GM19239 (cell line): ENCODE results near the gene FADS3.

Experiments used
- DNase-seq: peaks from one replicate; pipeline ENCODE4 v3.0.0; 2011; ENCODE audit warnings: low spot score; ENCODE audit not compliant: insufficient read length
- FAIRE-seq: peaks from 2 replicates; lab custom pipeline; 2011; peaks lifted over from hg19 to GRCh38; lab: Jason Lieb, UNC

FADS3 gene

DNA sequence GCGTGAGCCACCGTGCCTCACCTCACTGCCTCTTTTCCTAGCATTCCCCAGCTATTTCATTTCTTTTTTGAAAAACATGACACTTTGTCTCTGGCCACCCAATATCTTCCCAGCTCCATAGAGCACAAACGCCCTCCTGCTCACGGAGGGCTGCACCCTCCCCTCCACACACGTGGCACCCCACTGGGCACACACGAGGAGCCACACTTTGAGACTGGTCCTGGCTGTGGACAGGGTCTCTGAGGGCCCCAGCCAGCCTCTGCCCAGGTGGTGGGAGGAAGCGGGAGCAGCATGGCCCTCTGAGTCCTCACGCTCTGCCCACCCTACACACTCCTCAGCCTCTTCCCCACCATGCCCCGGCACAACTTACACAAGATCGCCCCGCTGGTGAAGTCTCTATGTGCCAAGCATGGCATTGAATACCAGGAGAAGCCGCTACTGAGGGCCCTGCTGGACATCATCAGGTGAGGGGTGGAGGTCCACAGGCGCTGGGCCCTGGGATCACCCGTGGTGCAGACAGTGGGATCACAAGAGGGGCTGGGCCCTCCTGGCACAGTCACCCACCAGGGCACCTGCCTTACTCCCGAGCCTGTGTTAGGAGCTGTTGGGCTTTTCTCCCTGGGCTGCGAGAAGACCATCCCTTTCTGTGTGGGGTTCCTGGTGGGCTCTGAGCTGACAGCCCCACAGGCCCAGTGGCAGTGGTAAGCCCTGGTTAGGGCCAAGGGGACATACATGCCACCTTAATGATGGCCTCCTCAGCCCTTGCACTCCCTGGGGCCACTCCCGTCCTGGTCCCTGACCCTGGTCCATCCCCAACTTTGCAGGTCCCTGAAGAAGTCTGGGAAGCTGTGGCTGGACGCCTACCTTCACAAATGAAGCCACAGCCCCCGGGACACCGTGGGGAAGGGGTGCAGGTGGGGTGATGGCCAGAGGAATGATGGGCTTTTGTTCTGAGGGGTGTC, 26.2 kb downstream of the FADS3 start:
- FAIRE-seq (no peak), DNase-seq (no peak)

DNA sequence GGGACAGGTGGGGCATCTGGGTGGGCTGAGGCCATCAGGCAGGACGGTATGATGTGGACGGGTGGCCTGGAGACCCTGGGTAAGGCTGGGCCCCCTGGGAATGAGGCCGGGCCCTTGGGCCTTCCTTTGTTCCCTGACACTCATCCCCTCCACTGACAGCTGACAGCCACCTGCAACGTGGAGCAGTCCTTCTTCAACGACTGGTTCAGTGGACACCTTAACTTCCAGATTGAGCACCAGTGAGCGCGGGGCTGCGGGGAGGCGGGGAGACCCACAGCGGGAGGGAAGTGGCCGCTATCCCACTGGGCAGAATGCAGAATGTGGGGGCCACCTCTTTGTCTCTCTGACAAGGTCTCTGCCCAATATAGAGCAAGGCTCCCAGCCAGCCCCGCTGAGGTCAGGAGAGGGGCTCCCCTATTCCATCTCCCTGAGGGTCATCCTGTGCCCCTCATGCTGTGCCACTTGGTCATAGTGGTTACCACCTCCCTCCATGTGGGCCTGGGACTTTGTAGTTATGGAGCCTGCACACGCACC, 27.7 kb downstream of the FADS3 start:
- FAIRE-seq (no peak), DNase-seq (no peak)

DNA sequence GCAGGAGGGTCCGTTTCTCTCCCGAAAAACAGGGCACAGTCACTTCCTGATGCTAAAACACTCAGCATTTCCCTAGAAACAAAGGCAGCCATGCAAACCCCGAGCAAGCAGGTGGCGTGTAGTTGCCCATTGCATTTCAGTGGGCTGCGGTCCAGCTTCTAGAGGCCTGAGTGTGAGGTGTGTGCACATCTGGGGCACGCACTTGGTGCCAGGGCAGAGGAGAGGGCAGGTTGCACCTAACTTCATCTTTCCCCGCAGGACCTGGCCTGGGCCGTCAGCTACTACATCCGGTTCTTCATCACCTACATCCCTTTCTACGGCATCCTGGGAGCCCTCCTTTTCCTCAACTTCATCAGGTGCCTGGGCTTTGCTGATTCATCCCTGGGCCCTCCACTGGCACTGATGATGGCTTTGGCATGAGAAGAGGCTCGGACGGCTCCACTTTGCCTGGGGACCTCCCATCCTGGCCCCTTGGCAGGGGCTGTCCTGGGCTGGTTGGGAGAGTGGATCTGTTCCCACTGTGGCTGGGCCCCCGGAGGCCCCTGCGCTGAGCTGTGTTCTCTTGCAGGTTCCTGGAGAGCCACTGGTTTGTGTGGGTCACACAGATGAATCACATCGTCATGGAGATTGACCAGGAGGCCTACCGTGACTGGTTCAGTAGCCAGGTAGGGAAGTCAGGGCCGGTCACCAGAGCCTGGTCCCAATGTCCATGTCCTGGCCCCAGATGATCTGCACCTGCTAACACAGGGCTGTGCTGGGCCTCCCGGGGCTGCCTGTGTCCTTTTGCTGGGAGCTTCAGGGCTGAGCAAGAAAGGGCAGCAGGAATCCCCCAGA, 28.4 kb downstream of the FADS3 start:
- no peak for FAIRE-seq

DNA sequence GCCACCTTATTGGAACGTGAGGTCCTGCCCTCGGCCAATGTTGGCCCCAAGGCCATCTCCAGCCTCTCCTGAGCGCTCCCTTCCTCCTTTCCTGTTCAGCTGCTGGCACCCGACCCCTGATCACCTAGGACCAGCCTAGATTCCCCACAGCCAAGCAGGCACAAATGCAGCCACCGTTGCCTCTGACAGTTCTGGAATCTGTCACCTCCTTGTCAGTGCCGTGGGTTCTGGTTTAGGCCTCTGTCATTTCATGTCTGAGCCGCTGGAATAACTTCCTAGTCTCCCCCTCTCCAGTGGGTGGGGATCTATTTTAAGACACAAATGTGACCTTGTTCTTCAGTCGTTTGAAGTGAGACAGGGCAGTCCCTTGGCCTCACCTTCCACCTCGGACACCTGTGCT, 29.7 kb downstream of the FADS3 start:
- DNase-seq (no peak), FAIRE-seq (no peak)

More for the DNA sequence above, 28.4 kb downstream of the FADS3 start:
- DNase-seq: no peak

DNA sequence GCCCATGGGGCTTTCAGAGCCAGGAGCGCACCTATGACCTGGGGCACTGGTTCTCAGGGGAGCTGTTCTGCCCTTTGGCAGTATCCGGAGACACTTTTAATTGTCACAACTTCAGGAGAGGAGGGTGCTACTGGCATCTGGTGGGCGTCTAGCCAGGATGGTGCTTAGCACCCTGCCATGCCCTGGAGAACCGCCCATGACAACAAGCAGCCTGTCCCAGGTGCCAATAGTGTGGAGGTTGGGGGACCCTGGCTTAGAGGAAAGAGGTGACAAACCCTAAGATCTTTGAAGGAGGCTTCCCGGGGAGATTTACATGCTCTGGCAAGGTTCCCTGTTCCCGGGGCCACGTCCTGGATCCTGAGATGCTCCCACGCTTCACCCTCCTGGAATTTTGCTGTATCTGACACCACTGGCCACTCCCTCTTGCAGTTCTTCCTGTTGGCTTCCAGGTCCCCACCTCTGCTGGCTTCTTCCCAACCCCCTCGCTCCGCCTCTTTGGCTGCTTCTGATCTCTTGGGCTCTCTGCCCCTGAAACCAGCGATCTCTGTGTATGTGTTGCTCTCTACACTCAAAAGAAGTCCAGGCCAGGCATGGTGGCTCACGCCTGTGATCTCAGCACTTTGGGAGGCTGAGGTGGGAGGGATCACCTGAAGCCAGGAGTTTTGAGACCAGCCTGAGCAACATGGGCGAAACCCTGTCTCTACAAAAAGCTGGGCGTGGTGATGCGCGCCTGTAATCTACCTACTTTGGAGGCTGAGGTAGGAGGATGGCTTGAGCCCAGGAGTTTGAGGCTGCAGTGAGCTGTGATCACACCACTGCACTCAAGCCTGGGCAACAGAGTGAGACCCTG, 31.1 kb downstream of the FADS3 start:
- no peak for DNase-seq
- FAIRE-seq: no peak

DNA sequence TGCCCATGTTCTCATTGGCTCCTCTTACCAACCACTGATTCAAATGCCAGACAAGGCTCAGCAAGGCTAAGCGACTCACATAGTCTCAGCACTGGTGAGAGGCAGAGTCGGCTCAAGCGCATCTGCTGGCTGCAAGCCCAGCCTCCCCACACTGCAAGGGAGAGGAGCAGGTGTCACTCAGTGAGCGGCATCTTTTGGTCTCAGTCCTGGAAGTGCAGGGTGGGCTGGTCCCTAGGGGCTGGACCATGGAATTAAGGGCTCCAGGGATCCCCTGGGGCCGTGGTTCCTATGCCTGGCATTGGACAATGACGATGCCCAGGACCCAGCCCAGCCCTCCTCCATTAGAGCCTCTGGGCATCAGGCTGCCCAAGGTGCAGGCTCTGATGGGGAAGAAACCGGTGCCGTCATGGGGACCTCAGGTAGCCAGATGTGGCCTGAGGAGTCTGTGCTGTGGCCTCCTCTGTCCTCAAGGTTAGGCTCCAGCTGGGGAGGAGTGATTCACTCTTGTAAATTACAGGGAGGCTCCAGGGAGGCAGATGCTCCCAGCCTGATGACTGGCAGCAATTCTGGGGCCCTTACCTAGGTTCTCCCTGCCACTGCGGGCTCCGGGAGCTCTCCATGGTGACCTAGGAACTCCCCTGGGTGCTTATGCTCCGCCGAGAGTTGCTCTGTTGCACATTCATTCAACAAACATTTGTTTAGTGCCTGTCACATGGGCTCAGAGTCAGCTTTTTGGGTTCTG, 35.2 kb downstream of the FADS3 start:
- DNase-seq (no peak), FAIRE-seq (no peak)

DNA sequence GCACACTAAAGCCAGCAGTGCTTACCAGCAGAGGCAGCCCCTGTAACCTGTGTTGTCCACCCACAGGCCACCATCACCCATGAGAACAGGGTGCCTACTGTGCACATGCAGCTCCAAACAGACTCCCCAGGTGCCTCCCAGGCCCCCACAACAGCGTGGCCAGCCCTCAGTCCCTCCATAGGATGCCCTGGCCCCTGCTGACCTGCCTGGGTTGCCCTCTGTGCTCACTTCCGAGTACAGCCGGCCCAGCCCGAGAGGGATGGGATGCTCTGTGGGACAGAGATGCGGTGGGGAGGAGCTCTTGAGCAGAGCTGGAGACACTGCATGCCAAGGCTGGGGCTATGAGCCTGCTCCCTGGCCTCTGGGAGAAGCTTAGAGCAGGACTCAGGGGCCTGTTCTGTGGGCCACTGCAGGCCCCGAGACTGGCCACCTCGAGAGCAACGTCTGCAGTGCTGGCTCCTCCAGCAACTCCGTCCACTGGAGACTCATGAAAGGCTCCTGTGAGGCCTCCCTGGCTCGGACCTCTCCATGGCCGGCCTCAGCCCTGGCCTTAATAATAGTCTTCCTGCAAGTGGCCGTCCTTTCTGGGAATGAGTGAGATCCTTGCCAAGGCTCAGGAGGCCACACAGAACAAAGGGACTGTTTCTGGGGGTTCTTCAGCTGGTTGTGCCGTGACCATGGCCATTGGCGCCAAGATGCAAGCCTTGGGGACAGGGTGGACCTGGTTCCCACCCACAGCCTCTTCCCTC, 36.2 kb downstream of the FADS3 start:
- DNase-seq (no peak), FAIRE-seq (no peak)

DNA sequence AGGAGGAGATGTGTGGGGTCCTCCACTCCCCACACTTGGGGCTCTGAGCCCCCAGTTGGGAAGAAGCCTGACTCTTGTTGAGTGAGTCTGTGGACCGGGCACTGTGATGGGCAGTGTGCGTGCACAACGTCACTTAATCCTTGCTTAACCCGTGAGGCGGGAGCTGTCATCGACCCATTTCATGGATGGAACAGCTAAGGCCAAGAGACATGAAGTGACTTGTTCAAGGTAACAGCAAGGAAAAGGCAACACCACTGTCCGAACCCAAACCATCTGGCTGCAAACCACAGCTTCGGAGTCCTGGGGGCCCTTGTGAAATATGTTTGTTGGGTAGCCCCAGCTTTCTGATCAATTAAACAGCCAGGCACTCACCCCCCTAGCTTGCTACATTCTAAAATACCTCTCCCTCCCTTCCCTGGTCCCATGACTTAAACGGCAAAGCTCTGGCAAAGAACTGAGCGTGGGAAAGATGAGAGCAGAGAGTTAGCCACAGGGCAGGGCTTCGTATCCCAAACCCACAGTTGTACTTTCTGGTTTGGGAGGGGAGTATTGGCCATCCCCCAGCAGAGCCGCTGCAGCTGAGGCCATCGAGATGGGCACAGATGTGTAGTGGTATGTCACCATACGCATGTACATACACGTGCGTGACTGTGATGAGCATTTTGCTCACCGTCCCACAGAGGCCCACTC, 37.0 kb downstream of the FADS3 start:
- no peak for FAIRE-seq

DNA sequence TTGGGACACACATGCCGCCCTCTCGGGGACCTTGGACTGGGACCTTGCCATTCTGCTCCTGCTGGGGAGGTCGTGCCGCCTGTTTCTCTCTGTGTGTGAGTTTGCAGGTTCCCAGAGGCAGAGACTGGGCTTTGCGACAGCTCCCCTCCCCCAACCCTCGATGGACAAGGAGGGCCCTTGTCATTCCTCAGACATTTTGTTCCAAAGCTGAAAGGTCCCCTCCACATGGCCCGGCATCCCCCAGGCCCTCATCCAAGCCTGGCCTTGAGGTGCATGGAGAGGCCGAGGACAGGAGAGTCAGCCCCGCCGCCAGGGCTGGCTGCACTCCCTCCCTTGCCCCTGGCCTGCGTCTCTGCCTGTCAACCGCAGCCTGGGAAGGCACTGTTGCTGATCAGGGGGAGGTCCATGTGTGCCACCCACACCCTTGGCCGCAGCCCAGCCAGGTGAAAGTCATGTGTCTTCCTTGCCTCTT, 37.6 kb downstream of the FADS3 start:
- no peak for FAIRE-seq
- no peak for DNase-seq

More for the DNA sequence above, 37.0 kb downstream of the FADS3 start:
- no peak for DNase-seq

DNA sequence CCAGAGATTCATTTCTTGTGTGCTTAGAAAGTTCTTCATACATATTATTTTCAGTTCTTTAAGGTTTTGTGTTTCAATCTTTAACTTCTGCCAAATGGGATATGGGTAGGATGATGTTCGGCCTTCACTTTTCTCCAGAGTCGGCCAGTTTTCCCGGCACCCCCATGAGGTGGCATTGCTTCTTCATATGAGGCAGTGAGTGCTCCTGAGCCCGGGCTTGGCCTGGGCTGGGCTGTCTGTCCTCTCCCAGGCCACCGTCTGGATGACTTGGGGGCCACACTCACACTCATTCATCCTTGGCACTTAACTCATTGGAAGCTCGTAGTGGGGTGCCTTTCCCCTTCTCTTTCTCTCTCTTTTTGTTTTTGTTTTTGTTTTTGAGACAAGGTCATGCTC, 39.4 kb downstream of the FADS3 start:
- no peak for DNase-seq

DNA sequence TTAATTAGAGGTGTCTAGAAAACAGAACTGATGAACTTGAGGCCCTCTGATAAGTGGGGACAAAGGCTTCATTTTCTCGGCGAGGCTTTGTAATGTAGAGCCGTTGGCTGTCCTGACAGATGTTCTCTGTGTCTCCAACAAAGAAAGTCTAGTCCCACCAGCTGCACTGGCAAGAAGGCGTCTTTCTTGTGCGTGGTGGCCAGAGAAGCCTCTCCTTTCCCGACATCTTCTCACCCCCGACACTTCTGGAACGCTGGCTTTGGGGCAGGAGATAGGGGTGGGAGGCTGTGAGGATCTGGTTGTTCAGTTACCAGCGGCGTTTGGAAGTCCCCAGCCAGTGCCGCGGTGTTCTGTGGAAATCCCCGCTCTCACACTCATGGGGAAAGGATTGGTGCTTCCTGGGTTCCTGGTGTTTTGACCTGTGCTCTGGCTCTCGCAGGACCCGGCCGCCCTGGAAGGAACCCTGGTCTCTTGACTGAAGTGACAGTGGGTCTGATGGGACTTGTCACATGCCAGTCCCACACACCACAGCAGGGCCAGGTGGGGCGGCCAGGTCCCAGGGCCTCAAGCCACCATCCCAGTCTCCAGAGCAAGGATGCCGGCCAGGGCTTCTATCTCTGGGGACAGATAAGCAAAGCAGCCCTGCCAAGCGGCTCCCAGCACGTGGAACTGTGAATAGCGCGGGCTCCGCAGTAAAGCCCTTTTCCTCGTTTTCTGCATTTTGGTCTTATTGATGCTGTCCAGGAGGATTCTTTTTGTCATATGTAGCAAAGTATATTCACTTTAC, 40.0 kb downstream of the FADS3 start:
- no peak for DNase-seq

More for the DNA sequence above, 39.4 kb downstream of the FADS3 start:
- no peak for FAIRE-seq

DNA sequence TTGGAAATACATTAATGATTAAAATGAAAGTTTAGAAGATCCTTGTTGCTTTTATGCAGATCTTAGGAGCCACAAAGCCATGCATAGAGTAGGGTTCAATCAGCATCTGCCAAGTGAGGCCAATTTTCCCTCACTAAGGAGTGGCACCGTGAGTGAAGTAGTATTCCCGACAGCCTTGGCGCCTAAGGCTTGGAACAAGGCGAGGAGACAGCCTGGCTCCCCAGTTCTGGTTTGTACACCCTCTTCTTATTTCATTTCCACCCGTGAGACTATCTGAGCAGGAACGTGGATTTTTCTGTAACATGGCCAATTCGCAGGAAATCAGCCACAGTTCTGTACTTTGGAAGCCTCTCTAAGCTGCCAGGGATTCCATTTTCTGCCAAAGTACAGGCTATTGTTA, 40.7 kb downstream of the FADS3 start:
- FAIRE-seq (no peak), DNase-seq (no peak)

More for the DNA sequence above, 40.0 kb downstream of the FADS3 start:
- FAIRE-seq: no peak

DNA sequence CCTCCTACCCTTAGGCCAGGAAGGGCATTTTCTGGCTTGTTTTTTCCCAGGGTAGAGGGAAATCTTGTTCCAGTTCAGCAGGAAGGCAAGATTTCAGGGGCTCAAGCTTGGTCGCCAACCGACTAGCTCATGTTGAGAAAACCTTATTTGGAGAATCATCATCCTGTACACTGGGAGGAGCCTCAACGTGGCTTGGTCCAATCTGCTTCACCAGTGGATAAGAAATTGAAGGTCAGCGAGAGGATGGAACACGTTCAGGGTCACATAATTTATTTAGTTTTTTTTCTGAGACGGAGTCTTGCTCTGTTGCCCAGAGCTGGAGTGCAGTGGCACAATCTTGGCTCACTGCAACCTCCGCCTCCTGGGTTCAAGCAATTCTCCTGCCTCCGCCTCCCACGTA, 42.7 kb downstream of the FADS3 start:
- no peak for DNase-seq
- FAIRE-seq: no peak

DNA sequence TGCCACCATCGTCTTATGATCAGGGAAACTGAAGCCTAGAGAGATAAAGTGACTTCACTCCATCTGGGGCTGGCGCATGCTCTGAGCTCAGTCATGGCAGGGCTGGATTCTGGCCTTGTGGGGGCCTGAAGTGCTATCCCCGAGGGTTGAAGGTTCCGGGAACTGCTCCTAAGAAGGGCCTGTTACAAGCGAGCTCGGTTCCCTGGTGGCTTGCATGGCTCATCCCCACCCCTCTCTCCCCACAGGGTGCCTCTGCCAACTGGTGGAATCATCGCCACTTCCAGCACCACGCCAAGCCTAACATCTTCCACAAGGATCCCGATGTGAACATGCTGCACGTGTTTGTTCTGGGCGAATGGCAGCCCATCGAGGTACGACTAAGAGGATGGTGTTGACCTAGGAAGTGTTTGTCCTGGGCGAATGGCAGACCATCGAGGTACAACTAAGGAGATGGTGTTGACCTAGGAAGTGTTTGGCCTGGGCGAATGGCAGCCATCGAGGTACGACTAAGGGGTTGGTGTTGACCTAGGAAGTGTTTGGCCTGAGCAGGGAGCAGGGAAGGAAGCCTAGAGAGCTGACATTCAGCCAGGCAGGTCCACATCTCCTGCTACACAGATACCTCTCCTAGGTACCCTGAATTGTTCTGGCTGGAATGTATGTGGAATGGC, 43.3 kb downstream of the FADS3 start:
- FAIRE-seq: no peak
- no peak for DNase-seq

DNA sequence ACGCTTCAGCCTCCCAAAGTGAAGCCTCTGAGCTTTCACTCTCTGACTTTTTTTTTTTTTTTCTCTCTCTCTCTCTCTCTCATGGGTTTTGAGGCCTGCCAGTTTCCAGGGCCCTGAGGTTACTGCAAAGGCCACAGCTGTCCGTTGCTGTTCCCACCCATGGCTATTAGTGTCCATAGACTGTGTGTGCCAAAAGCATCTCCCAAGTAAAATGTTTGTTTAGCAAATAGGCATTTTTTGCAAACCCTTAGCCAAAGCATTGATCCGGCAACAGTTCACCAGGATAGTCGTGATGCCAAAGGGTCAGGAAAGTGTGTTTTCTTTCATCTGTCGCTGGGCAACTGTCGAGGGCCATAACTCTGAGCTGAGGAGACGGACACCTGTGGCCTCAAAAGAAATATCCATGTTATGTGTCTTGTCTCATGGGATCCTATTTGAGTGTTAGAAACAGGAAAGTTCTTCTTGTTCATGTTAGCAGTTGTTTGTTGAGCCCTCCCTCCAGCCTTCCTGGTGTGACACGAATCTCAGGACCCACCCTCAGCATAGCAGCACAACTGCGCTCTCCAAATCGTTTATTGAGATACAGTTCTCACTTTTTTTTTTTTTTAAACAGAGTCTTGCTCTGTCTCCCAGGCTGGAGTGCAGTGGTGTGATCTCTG, 44.9 kb downstream of the FADS3 start:
- FAIRE-seq: no peak

DNA sequence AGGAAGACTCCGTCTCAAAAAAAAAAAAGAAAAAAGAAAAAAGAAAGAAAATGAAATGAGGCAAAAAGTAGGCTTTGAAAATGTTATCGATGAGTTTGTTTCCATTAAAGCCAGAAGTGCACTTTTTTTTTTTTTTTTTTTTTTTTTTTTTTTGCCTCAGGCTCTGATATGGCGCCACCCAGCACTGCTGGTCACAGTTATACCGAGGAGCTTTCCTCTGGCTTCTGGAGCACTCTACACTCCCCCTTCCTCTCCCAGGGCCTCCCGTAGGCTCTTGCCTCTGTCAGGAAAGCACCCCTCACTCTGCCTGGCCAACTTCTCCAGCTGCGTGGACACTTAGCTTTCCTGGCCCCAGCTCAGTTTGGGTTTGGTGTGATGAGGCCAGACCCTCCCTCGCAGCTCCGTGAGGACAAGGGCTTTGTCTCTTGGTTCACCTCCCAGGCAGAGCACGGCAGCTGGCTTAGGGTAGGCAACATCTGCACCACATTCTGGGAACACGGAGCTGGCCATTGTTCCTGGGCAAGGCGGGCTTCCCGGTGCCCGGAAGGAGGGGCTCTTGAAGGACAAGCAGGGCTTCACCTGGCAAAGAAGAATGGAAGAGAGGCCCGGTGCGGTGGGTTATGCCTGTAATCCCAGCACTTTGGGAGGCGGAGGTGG, 46.3 kb downstream of the FADS3 start:
- DNase-seq (no peak), FAIRE-seq (no peak)

More for the DNA sequence above, 44.9 kb downstream of the FADS3 start:
- DNase-seq: no peak
